ENCODE data around the gene GALNT18.

Gene GALNT18

DNA sequence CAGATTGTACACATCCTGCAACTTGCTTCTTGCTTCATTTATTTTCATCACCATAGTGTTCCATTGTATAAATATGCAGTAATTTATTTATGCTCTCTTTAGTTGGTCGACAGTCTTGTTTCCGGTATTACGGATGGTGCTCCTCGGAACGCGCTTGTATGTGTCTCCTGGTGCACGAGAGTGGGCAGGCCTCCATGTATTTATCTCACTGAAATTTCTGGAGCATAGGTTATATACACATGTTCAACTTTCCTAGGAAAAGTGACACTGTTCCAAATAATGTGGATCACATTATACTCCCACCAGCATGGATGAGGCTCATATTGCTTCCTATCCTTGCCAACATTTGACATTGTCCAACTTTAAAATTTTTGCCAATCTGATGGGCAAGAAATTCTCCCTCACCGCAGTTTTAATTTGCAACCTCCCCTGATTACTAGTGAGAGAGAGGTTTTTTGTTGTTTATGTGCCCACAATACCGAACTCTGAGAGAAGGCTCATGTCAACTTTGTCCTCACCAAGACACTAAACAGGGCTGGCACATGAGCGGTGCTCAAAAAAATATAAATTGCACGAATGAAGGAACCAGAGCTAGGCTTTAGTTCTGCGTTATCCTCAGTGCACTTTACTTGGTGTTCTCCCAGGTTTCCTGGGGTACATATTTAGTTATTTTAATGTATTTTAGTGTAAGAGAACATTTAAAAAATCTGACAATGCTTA, 272.5 kb downstream of the GALNT18 start:
- no peak for DNase-seq (ENCODE audit: low spot score)

- no peak for DNase-seq (ENCODE audit: low spot score)
These were observed 273.5 kb downstream of the GALNT18 start for GRCh38 chr11:11348303-11348702.

DNA sequence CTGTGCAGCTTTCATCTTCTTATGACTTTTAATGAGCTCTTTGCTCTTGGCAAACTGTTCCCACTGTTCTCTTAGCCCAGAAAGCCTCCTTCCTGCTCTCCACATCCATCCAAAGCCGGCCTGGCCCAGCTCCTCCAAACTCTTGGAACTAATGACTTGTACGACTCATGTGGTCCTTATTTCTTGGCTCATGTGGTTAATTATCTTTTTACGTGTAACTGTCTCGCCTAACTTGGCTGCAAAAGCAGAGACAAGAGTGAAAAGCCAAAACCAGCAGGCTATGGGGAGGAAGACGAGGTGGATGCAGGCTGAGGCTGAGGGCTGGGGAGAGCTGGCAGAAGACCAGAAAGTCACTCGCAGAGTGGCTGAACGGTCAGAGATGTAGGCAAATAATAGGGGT, 274.2 kb downstream of the GALNT18 start:
- no peak for DNase-seq (ENCODE audit: low spot score)

GRCh38 chr11:11346303-11346702, 275.5 kb downstream of the GALNT18 start:
- DNase-seq (ENCODE audit: low spot score), result no peak

GRCh38 chr11:11345099-11345498, 276.7 kb downstream of the GALNT18 start:
- DNase-seq (ENCODE audit: low spot score), result no peak

DNA sequence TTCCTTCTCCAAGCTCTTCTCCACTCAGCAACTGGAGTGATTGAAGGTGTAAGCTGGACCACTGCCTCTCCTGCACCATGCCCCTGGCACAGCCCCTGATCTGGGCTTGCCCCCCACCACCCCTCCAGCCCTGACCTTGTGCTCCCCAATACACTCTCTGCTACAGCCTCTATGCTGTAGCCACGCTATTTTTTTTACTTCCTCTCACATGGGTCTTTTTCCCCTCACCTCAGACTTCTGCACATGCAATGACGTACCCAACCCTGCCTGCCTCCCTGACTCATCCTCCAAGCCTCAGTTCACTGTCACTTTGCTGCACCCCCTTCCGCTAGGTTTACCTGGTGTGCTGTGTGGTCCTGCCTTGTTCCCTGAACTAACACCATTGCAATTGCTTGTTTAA, 277.8 kb downstream of the GALNT18 start:
- no peak for DNase-seq (ENCODE audit: low spot score)

- DNase-seq (ENCODE audit: low spot score), result no peak
These were observed 283.5 kb downstream of the GALNT18 start for GRCh38 chr11:11338304-11338703.

DNA sequence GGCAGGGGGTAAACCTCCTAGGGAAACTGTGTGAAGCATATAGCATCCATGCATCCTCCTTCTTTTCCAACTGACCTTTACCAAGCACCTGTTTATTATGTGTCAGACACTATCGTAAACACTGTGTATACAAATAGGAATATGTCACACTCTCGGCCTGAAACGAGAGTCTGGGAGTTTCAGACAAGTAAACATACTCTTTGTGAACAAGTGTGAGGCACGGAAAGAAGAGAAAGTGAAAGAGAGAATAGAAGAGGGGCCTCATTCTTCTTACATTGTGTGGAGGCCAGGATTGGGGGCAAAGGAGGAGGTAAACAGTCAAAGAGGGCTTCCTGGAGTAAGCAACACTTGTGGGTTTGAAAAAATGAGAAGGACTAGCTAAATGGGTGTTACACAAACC, 285.1 kb downstream of the GALNT18 start:
- no peak for DNase-seq (ENCODE audit: low spot score)

DNA sequence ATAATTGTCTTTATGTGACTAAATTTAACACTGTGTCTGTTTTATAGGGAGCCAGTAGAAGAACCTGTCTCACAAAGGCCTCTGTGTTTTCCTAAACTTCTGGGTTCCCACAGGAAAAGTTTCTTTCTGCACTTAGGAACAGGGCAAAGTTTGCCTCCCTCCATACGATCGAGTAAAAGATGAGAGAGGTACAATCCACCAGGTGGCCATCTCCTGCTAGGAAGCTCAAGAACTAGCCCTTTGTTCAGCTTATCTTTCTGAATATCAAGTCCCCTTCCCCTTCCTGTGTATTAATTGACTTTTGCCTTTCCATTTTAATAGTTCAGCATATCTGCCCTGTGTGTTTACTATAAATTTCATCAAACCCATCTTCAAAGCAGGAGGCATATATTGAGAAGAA, 286.8 kb downstream of the GALNT18 start:
- no peak for DNase-seq (ENCODE audit: low spot score)

DNA sequence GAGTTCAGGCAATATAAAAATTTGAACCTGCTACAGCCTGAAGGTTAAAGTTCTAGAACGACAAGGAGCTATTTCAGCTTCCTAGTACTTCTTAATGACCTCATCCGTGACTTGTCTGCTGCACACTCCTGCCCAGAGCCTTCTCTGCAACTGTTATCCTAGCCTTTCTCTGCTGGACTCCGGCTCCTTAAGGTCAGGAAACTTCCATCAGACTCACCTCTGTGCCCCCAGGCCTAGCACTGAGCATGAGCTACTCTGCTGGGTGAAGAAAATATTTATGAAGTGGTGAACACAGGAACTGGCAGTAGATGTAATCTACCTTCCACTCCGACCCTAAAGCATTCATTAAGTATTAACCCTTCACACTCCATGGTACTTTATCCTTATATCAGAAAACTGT, 287.2 kb downstream of the GALNT18 start:
- no peak for DNase-seq (ENCODE audit: low spot score)

DNA sequence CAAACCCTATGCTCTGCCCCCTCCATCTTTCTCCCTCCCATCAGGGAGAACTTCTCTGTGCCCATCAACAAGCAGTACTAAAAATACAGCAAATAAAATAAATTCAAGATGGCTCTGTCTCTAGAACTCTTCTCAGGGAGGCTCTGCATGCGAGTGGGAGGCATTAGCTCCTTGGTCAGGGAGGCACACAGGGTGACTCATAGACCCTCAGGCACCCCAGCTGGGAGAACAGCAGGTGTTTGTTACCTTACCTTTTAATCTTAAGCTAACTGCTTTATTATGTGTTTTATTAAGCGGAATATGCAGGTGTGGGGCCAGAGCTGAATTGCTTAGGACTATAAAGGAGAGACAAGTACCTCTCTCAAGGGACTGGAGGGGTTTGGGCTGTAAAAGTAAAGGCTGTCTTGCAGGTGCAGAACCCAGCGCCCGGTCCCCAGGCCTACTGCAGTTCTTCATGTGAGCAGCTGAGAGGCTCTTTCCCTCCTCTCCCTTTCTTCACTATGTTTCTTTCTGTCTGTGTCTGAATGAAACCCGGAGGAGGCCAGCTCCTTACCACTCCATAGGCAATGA, 289.6 kb downstream of the GALNT18 start:
- DNase-seq (ENCODE audit: low spot score), result no peak

GRCh38 chr11:11329062-11329806, 292.6 kb downstream of the GALNT18 start:
- no peak for DNase-seq (ENCODE audit: low spot score)

- DNase-seq (ENCODE audit: low spot score), result no peak
These were observed 297.7 kb downstream of the GALNT18 start for GRCh38 chr11:11324090-11324489.

GRCh38 chr11:11322101-11322500, 299.7 kb downstream of the GALNT18 start:
- no peak for DNase-seq (ENCODE audit: low spot score)

GRCh38 chr11:11320825-11321224, 301.0 kb downstream of the GALNT18 start:
- no peak for DNase-seq (ENCODE audit: low spot score)

GRCh38 chr11:11318961-11319360, 302.8 kb downstream of the GALNT18 start:
- no peak for DNase-seq (ENCODE audit: low spot score)

DNA sequence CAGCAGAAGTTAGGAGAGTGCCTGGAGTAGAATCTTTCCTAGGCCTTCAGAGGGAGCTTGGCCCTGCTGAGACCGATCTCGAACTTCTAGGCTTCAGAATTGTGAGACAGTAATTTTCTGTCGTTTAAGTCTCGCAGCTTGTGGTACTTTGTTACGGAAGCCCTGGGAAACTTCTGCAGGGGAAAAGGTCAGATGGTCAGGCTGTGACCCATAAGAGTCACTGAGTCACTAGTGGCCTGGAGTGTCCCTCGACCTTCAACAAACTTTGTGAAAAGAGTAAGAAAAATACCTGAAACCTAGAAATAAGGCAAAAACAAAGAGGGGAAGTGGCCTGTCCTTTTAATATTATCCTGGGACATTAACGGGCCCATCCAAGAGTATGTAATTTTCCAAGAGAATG, 303.3 kb downstream of the GALNT18 start:
- no peak for DNase-seq (ENCODE audit: low spot score)

DNA sequence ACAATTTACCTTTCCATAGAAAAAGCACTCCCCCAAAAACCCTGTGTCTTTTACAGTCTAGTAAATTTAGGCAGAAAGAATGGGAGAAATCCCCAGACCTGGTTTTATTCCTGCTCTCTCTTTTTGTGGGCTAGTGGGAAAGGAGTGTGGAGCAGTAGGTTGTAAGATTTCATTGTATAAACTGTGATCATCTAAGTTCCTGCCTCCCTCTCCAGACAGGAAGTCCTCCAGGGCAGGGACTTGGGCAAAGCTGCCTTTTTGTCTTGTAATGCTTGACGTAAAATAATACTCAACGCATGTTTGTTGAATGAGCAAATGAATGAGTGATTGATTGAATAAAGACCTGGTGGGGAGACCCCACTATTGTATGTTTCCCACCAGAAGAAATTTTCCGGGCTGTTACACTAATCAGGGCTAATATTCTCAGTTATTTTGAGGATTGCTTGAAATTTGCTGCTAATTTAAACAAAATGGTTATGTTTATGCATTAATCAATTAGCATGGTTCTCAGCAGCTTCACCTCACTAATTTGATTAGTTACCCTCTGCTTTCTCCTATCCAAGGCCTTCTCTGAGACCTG, 305.1 kb downstream of the GALNT18 start:
- no peak for DNase-seq (ENCODE audit: low spot score)

DNA sequence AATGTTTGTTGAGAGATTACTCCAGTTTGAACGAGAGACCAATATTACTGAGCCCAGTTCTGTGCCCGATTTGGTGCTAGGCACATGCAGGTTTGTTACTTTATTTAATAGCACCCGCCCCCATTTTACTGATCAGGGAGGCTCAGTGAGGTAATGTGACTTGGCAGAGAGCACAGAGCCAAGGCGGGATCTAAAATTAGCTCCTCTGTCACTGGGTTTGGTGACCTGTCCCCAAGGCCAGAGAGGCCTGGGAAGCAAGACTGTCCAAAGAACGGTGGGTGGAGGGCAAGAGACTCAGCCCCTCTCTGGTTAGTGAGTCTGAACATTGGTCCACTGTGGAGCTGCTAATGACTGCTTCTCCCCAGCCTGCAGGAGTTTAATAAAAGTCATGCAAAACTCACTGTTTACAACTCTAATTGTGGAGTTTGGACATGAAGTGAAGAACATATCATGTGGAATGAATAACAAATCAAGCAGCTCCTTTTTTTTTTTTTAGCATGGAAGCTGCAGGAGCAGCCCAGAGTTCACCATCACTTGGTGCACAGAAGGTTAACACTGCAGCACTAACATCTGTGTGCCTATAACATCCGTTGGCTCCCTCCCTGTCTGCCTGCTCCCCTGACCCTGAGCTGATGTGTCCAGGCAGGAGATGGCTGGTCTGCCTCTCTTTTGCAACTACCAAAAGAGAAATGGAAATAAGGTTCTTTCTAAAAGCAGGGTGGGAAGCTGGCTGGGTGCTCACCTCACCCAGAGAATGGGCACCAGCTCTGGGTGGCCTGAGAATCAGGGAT, 307.7 kb downstream of the GALNT18 start:
- no peak for DNase-seq (ENCODE audit: low spot score)

GRCh38 chr11:11313426-11313825, 308.4 kb downstream of the GALNT18 start:
- DNase-seq (ENCODE audit: low spot score), result no peak

- DNase-seq (ENCODE audit: low spot score), result no peak
These were observed 309.1 kb downstream of the GALNT18 start for GRCh38 chr11:11312738-11313137.

GRCh38 chr11:11311169-11311568, 310.6 kb downstream of the GALNT18 start:
- no peak for DNase-seq (ENCODE audit: low spot score)
